Hepatocyte (in vitro differentiated cells): ENCODE measurements around the gene ABCA3. TPM values are rescaled to one million over a fixed set of nuclear protein-coding genes. Genes with fewer than 3 reads are reported as not detected.

ENCODE experiments used
- DNase-seq: peaks from one replicate; pipeline ENCODE4 v3.0.0-alpha.2; 2016; ENCODE audit warnings: low spot score
- H2AFZ ChIP-seq: fragments of 200-600 bp; sonication (generic); 2 replicates; pipeline ENCODE4 v1.6.0; 2016; ENCODE audit warnings: antibody characterized with exemption, mild to moderate bottlenecking
- H3K27ac ChIP-seq: fragments of 200-600 bp; sonication (generic); 2 replicates; pipeline ENCODE4 v1.5.1; 2016; ENCODE audit warnings: mild to moderate bottlenecking
- H3K27me3 ChIP-seq: fragments of 200-600 bp; sonication (generic); 2 replicates; pipeline ENCODE4 v1.6.1; 2016
- H3K36me3 ChIP-seq: fragments of 200-600 bp; sonication (generic); replicated peaks from 2 replicates; pipeline ENCODE4 v1.5.1; 2016; ENCODE audit warnings: low read depth; ENCODE audit not compliant: insufficient read depth
- H3K4me1 ChIP-seq: fragments of 200-600 bp; sonication (generic); 2 replicates; pipeline ENCODE4 v1.5.1; 2016; ENCODE audit warnings: mild to moderate bottlenecking, moderate library complexity; ENCODE audit not compliant: insufficient read depth
- H3K4me2 ChIP-seq: fragments of 200-600 bp; sonication (generic); 2 replicates; pipeline ENCODE4 v1.6.0; 2016
- H3K4me3 ChIP-seq: fragments of 200-600 bp; sonication (generic); 2 replicates; pipeline ENCODE4 v1.5.1; 2016; ENCODE audit warnings: mild to moderate bottlenecking
- H3K79me2 ChIP-seq: fragments of 200-600 bp; sonication (generic); 2 replicates; pipeline ENCODE4 v1.6.0; 2017; ENCODE audit warnings: mild to moderate bottlenecking
- H3K9me2 ChIP-seq: fragments of 200-600 bp; sonication (generic); replicated peaks from 2 replicates; pipeline ENCODE4 v1.6.0; 2017; ENCODE audit warnings: mild to moderate bottlenecking; ENCODE audit not compliant: insufficient read depth
- H3K9me3 ChIP-seq: fragments of 200-600 bp; sonication (generic); 2 replicates; pipeline ENCODE4 v1.5.1; 2016; ENCODE audit warnings: low read depth, mild to moderate bottlenecking
- H4K20me1 ChIP-seq: fragments of 200-600 bp; sonication (generic); 2 replicates; pipeline ENCODE4 v1.6.0; 2016; ENCODE audit warnings: mild to moderate bottlenecking; ENCODE audit not compliant: insufficient read depth, poor library complexity, severe bottlenecking
- EZH2 ChIP-seq: fragments of 200-600 bp; sonication (generic); IDR thresholded peaks from 2 replicates; pipeline ENCODE4 v1.6.1; 2016; ENCODE audit warnings: antibody characterized with exemption, mild to moderate bottlenecking, borderline replicate concordance
- EZH2phosphoT487 ChIP-seq: fragments of 200-600 bp; sonication (generic); IDR thresholded peaks from one replicate; pipeline ENCODE4 v1.6.1; 2018; ENCODE audit warnings: antibody characterized with exemption, mild to moderate bottlenecking, low read depth, moderate library complexity; ENCODE audit not compliant: unreplicated experiment, severe bottlenecking
- WGBS: methylation state at CpG from one replicate; pipeline ENCODE4 v1.1.6; 2016; ENCODE audit warnings: low lambda C conversion rate; ENCODE audit errors: missing lambda C conversion rate; 5-methylcytosine and 5-hydroxymethylcytosine counted together
- polyA plus RNA-seq: library from polyadenylated mRNA; unstranded; fragments of >200 nt; fragmentation: Nextera tagmentation; extraction: Ambion mirVana; gene quantifications from 2 replicates; pipeline ENCODE4 v1.2.1, GENCODE V29; 2016
- total RNA-seq: library from RNA; depleted of rRNA; stranded (reverse); fragments of >200 nt; gene quantifications from 2 replicates; pipeline ENCODE4 v1.2.3, GENCODE V29; 2014
- TF ChIP-seq, protein P1 (sequence below): fragments of 200-600 bp; sonication (generic); IDR thresholded peaks from 2 replicates; pipeline ENCODE4 v1.5.1; 2016; ENCODE audit warnings: antibody characterized with exemption, mild to moderate bottlenecking; ENCODE audit not compliant: poor library complexity

Gene ABCA3
- total and polyA plus RNA-seq, 2 experiments from 2014 or later: 0.94 to 1.8 TPM

DNA sequence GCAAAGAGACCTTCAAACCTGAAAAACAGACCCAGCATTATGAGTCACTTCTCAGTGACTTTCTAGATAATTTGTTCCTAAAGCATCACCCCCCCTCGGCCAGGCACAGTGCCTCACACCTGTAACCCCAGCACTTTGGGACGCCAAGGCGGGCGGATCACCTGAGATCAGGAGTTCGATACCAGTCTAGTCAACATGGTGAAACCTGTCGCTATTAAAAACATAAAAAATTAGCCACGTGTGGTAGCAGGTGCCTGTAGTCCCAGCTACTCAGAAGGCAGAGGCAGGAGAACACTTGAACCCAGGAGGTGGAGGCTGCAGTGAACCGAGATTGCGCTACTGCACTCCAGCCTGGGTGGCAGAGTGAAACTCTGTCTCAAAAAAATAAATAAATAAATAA, 48.3 kb downstream of the ABCA3 start:
- WGBS: 91% methylated on average over 9 of the region's 9 CpGs
- no peaks in the 10 kb centered on the region for H3K9me3 ChIP-seq
- H3K36me3 ChIP-seq: no peaks in the 10 kb centered on the region
- no peak overlapping the region for H3K4me2 ChIP-seq
- no peaks in the 10 kb centered on the region for H4K20me1 ChIP-seq
- H3K27ac ChIP-seq: no peak overlapping the region
- H3K4me1 ChIP-seq: no peaks in the 10 kb centered on the region
- DNase-seq: no peak
- H3K27me3 ChIP-seq: no peaks in the 10 kb centered on the region
- TF ChIP-seq, protein P1, sequence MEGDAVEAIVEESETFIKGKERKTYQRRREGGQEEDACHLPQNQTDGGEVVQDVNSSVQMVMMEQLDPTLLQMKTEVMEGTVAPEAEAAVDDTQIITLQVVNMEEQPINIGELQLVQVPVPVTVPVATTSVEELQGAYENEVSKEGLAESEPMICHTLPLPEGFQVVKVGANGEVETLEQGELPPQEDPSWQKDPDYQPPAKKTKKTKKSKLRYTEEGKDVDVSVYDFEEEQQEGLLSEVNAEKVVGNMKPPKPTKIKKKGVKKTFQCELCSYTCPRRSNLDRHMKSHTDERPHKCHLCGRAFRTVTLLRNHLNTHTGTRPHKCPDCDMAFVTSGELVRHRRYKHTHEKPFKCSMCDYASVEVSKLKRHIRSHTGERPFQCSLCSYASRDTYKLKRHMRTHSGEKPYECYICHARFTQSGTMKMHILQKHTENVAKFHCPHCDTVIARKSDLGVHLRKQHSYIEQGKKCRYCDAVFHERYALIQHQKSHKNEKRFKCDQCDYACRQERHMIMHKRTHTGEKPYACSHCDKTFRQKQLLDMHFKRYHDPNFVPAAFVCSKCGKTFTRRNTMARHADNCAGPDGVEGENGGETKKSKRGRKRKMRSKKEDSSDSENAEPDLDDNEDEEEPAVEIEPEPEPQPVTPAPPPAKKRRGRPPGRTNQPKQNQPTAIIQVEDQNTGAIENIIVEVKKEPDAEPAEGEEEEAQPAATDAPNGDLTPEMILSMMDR: no peak
- no peak for TF ChIP-seq EZH2phosphoT487
- TF ChIP-seq EZH2: no peak
- no peaks in the 10 kb centered on the region for H3K79me2 ChIP-seq
- H3K9me2 ChIP-seq: no peaks in the 10 kb centered on the region
- no peak overlapping the region for H2AFZ ChIP-seq
- H3K4me3 ChIP-seq: no peak overlapping the region

DNA sequence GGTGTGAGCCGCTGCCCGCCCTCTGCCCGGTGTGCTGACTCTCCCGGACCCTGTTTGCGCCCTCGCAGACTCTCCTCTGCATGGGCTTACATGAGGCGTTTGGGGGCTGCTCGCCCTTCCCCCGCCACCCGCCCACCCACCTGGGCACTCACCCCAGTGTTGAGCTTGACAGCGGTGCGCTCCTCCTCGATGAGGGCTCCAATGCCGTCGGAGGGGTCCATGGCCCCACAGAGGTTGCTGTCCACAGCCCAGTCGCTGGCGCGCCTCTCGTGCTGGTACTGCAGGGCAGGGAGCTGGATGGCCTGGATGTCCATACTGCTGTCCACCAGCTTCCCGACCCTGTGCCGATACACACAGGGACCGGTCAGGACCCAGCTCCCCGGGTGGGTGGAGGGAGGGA, 51.2 kb downstream of the ABCA3 start:
- TF ChIP-seq EZH2 (no peak), EZH2phosphoT487 (no peak)
- TF ChIP-seq, protein P1: no peak
- Histone ChIP-seq H3K27me3 (no peaks in the 10 kb centered on the region), H2AFZ (no peak overlapping the region), H3K4me2 (no peak overlapping the region), H3K27ac (no peak overlapping the region), H3K36me3 (no peaks in the 10 kb centered on the region), H3K9me3 (no peaks in the 10 kb centered on the region), H3K4me1 (no peaks in the 10 kb centered on the region), H3K79me2 (no peaks in the 10 kb centered on the region), H3K4me3 (no peak overlapping the region), H4K20me1 (no peaks in the 10 kb centered on the region), H3K9me2 (no peaks in the 10 kb centered on the region)
- WGBS: 92% methylated on average over 22 of the region's 23 CpGs
- DNase-seq: no peak

DNA sequence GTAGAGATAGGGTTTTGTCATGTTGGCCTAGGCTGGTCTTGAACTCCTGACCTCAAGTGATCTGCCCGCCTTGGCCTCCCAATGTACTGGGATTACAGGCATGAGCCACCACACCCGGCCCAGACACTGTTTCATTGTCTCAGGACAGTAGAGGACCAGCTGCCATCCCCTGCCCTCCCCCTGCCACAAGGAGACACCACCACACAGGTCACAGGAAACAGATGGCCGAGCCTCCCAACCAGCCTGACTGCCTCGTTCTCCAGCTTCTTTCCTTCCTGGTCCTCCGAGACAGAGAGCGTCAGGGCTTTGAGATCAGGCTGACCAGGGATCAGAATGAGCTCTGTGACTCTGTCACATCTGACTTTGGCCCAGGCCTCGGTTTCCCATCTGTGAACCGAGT, 51.8 kb downstream of the ABCA3 start:
- Histone ChIP-seq H3K9me3 (no peaks in the 10 kb centered on the region), H3K4me3 (no peak overlapping the region), H3K4me1 (no peaks in the 10 kb centered on the region), H3K27ac (no peak overlapping the region), H2AFZ (no peak overlapping the region), H3K4me2 (no peak overlapping the region), H3K9me2 (no peaks in the 10 kb centered on the region), H3K79me2 (no peaks in the 10 kb centered on the region), H4K20me1 (no peaks in the 10 kb centered on the region), H3K27me3 (no peaks in the 10 kb centered on the region), H3K36me3 (no peaks in the 10 kb centered on the region)
- DNase-seq: no peak
- 86% methylated on average over 8 of the region's 8 CpGs for WGBS
- TF ChIP-seq, protein P1: no peak
- TF ChIP-seq EZH2: no peak
- TF ChIP-seq EZH2phosphoT487: no peak

DNA sequence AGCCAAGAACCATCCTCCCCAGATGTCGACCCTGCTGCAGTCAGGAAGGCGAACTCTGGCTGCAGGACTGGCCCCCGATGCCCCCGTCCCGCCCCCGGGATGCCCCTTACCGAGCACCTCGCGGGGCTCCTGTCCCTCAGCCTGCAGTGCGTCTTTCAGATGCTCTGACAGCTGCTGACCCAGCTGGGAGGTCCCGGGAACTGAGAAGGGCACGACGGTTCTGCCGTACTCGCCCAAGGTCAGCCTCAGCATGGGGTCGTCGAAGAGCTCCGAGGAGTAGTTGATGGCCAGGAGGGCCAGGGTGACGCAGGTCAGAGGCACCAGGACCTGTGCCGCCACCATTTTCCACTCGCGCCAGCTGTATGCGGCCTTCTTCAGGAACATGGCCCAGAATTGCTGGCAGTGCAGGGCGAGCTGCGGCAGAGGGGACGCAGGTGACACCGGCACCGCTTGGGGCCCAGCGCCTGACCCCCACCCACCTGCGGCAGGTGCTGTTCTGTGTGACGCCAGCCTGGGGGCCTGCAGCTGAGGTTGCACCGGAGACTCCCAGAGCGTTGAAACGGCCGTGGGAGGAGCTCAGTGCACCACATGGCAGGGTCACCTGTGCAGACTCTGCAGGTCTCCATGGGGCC, 52.5 kb downstream of the ABCA3 start:
- Histone ChIP-seq H4K20me1 (no peaks in the 10 kb centered on the region), H3K36me3 (no peaks in the 10 kb centered on the region), H3K9me2 (no peaks in the 10 kb centered on the region), H3K27me3 (no peaks in the 10 kb centered on the region), H3K4me2 (no peak overlapping the region), H3K27ac (no peak overlapping the region), H3K4me3 (no peak overlapping the region), H2AFZ (no peak overlapping the region), H3K79me2 (no peaks in the 10 kb centered on the region), H3K9me3 (no peaks in the 10 kb centered on the region), H3K4me1 (no peaks in the 10 kb centered on the region)
- 93% methylated on average over 35 of the region's 35 CpGs for WGBS
- TF ChIP-seq EZH2 (no peak), EZH2phosphoT487 (no peak)
- TF ChIP-seq, protein P1: no peak
- DNase-seq: no peak
